ENCODE results near the gene CCDC97.

The CCDC97 gene

DNA sequence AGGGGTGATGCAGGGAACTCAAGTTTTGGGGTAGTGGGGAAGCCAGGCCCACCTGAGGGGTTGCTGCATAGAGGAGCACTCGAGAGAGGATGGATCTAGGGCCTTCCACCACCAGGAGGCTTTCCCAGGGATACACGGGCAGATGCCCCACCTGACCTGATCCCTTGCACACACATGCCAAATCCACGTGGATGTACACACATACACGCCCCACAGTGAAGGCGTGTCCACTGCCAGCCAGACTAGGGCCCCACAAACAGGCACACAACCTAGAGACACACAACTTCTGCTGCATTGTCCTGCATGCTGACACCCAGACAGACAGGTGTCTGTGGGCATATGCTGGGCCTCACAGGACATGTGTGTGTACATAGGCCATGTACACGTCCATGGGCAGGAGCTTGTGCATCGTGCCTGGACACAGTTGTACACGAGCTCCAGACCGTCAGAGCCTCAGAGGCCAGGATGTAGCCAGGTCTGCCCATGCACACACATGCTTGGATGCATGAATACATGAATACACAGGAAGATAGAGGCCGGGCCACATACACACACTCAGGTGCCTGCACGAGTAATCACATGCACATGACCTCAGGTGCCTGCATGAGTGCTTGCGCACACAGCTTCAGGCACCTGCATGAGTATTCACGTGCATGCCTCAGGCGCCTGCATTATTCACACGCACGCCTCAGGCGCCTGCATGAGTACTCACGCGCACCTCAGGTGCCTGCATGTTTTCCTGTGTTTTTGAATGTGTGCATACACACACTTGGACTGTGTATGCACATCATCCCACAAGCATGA is 8.9 kb downstream of the CCDC97 start:
- DNase-seq: no peak

DNA sequence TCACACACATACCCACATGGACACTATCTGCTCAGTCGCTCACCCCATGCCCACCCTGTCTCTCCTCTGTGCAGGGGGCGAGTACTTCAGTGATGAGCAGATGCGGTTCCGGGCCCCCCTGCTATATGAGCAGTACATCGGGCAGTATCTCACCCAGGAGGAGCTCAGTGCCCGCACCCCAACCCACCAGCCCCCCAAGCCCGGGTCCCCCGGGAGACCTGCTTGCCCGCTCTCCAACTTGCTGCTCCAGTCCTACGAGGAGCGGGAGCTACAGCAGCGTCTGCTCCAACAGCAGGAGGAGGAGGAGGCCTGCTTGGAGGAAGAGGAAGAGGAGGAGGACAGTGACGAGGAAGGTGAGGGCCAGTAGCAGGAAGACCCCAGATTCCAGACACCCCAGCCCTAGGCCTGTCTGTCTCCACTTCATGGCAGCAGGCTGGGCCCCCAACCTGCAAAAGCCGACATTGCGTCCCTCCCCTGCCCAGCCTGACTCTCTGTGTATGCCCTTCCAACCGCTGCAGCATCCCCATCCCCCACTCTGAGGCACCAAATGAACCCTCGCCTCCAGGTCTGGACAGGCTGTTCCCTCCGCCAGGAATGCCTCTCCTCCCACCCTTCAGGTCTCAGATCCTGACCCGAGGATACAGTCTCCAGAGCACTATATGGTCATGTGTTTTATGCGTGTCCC is 9.7 kb downstream of the CCDC97 start:
- no peak for DNase-seq

DNA sequence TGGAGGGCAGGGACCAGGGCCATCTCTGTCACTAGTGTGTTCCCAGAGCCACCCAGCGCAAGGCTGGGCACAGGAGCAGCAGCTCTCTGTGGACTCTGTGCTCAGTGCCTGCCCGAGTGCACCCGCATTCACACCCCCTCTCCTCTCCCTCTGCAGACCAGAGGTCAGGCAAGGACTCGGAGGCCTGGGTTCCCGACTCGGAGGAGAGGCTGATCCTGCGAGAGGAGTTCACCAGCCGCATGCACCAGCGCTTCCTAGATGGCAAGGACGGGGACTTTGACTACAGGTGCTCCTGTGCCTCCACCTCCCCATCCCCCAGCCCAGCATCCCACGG is 10.2 kb downstream of the CCDC97 start:
- no peak for DNase-seq

DNA sequence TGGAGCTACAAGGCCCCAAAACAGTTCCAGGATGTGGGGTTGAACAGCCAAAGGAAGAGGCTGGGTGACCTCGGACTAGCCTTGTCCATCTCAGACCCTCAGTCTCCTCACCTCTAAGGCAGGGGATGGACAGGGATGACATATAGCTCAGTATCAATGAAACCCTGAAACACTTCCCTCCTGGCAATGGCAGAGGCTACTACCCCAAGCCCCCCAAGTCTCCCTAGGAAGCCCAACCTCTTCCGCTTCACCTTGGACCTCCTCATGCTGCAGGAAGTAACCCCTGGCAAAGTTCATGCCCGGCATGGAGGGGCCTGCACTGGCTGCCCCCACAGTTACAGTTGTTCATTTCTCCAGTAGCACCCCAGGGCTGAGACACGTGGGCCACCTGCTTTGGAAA is 10.6 kb downstream of the CCDC97 start:
- no peak for DNase-seq

DNA sequence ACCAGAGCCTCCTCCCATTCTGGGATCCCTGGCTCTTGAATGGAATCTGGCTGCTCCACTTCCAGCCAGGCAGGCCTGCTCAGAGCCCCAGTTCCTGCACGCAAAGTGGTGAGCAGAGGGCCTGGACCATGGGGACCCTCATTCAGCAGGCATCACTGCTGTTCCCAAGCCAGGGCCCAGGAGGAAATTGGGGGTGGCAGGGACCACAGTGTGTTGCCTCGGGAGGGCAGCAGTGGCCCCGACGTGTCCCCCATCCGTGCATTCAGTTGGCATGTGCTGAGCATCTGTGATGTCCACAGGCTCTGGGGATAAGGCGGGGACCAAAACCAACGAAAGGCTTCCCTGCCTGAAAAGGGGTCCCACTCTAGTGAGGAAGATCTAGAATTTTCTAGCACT is 11.2 kb downstream of the CCDC97 start:
- no peak for DNase-seq

DNA sequence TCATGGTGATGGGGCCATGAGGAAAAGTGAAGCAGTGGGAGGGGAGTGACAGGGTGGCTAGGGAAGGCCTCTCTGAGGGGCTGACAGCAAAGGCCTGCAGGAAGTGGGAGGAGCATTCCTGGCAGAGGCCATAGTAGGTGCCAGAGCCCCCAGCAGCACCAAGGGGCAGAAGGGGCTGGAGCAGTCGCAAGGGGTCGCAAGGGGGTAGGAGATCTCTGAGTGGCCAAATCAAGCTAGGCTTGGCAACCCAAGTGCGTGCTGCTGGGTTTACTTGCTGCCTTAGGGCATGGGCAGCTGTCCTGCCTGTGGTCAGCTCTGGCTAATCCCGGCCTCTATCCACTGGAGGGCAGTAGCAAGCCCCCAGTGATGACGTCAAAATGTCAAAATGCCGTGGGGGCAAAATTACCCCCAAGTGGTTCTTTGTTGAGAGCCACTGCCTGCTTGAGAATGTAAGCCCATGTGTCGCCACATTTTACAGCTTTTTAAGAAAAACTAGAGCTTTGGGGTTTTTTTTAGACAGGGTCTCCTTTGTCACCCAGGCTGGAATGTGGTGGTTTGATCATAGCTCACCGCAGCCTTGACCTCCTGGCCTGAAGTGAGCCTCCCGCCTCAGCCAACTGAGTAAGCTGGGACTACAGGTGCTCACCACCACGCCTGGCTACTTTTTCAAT is 11.8 kb downstream of the CCDC97 start:
- peak in 8 of 51 donors; percentile 8 to 18 (median 16) for DNase-seq

DNA sequence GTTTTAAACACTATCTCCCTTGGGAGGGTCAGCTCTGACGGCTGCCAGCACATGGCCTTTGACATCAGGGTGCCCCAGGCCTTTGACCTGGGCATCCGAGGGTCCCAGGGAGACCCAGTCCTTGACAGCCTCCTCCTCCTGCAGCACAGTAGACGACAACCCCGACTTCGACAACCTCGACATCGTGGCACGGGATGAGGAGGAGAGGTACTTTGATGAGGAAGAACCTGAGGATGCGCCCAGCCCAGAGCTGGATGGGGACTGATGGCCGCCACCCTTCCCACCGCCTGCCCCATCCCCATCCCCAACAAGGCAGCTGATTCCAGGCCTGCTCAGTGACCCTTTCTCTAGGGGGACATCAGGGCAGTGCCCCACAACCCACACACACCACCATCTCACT is 12.5 kb downstream of the CCDC97 start:
- no peak for DNase-seq

DNA sequence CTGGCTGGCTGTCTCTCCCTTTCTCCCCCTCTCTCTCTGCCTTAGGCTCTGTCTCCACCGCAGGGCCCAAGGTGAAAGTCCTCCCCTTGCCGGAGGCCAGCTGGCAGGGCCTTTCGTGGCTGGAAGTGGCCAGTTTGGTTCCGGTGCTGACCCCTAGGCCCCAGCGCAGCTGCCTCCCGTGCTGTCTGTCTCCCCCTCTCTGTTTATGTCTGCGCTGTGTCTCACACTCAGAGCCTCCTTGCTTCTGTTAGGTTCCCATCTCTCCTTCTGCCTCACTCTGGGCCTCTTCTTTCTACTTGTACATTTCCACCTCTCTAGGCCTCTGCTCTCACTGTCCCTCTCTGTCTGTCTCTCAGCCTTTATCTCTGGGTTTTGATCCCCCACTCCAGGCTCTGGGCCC is 13.1 kb downstream of the CCDC97 start:
- no peak for DNase-seq

DNA sequence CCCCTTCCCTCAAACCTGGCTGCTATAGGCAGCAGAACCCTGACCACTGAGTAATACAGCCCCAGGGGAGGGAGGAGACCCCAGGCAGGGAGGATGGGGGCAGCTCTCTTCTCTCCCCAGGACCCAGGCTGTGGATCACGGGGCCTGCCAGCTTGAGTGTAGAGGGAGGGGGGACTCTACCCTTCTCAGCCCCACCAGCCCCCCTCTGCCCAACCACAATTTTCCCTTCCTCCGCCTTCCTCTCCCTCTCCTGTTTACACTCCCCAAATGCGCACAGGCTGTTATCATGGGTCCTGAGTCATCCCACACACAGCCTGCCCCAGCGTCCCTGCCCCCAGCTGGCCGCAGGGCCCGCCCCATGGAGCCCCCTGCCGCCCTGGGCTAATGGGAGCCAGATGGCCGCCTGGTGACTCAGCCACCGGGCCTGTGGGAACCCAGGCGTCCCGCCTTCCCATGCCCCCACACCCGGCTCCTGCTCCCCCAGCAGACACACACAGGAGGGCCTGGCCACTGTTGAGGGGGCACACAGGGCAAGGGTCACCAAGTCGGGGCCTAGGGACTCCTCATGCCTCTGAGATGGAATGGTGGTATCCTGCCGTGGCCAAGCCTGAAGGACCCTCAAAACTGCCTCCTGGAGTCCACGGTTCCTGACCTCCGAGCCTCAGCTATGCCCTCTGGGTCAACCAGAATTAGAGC is 13.6 kb downstream of the CCDC97 start:
- peak in 2 of 51 donors; percentile 11 to 18 for DNase-seq

DNA sequence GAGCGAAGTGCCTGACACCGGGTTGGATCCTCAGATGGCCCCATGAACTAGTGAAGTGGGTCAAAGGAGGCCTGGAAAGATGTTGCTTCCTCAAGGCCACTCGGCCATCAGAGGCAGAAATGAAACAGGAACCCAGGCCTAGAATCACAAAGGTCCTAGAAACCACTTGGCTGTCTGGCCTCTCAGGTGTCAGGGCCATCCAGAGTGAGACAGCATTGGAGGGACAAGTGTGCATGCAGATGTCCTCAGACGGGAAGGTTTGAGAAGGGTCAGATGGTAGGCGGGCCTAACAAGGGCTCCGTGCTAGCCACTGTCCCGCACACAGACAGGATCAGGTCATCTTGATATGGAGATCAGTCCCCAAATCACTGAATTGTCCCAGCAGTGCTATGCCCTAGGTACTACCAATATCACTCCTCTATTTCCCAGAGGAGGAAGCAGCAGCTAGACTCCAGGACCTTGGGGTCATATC is 14.3 kb downstream of the CCDC97 start:
- peak in 2 of 51 donors; percentile 10 to 15 for DNase-seq

DNA sequence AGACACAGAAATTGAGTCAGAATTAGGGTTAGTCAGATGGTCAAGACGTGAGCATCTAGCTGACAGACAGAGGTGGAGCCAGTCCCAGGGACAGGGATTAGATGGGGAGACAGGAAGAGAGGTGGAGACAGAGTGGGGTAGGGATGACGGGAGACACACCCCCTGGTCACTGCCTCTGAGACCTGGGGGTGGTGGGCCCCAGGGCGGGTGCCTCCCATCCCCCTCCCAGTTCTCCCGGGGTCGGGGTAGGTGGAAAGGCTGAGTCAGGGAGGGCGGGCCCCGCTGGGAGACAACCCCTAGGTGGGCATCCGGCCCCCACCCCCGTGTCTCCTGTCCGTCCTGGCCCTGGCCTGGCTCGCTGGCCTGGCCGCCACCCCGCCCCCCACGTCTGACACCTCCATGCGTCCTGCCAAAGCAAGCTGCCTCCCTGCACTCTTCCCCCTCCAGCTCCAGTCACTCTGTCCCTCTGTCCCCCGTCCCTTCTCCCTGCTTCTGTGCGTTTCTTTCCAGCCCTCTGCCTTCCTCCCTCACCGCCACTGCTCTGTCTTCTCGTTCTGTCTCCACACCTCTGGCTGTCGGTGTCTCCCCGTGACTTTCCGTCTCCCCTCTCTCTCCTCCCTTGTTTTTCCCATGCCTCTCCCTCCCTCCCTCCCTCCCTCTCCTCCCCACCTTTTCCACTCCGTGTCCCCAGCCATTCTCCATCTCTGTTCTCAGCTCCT is 15.1 kb downstream of the CCDC97 start:
- DNase-seq: peak in 22 of 51 donors; percentile 7 to 82 (median 28)

DNA sequence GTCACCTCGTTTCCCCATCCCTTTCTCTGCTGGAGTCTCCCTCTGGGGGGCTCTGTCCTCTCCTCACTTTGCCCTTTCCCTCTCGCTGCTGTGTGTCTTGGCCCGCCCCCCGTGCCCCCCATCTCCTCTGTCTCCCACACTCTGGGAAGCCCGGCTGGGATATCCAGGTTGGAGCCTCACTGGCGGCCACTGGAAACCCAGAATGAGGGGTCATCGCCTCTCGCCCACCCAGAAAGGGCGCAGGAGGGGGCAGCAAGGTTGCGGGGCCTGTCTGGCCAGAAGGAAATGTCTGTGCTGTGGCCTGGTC is 15.6 kb downstream of the CCDC97 start:
- peak in 3 of 51 donors; percentile 17 to 36 (median 32) for DNase-seq

DNA sequence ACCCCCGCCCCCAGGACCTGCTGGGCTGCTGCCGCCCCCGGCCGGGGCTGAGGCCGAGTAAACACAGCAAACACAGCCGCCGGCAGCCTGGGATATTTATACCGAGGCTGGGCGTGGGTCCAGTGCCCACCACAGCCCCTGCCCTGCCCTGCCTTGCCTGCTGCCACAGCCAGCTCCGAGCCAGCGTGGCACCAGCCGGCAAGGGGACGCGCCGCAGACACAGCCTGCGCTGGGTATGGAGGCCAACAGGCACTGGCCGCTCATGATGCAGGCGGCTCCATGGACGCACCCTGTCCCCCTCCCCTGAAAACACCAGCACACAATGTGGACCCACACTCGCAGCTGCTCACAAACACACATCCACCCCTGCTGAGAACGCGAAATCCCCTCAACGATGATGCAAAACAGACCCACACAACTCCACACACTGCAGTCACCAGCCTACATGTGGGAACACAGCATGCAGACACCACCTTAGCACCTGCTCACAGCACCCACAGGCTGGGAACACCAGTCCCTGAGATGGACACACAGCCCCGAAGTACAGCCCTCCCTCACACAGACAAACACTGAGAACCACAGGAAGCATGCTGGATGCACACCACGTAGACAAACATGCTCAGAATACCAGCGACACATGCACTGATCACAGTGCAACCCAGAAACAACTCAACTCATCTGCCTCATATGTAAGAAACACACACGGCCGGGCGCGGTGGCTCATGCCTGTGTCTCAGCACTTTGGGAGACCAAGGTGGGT is 16.2 kb downstream of the CCDC97 start:
- peak in 13 of 51 donors; percentile 12 to 68 (median 37) for DNase-seq

DNA sequence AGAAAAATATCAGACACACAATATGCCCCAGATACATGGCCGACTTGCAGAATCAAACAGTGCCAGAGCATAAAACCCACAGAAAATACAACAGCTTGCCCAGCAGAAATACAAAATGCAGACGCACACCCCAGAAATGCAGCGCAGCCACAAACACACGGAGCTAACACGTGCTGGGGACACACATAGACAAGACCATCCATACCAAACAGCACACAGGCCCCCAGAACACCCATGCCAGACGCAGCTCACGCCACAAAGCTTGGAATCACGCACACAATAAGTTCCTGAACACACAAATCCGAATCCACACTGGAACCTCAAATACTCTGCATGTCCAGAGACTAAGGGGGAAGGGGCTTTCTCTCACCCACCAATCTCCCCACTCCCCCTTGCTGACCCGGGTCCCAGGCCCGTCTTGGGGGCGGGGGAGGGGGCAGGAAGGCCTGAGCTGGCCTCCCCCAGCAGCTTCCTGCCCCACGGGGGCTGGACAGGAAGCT is 17.2 kb downstream of the CCDC97 start:
- peak in 1 of 51 donors; percentile 22 for DNase-seq

DNA sequence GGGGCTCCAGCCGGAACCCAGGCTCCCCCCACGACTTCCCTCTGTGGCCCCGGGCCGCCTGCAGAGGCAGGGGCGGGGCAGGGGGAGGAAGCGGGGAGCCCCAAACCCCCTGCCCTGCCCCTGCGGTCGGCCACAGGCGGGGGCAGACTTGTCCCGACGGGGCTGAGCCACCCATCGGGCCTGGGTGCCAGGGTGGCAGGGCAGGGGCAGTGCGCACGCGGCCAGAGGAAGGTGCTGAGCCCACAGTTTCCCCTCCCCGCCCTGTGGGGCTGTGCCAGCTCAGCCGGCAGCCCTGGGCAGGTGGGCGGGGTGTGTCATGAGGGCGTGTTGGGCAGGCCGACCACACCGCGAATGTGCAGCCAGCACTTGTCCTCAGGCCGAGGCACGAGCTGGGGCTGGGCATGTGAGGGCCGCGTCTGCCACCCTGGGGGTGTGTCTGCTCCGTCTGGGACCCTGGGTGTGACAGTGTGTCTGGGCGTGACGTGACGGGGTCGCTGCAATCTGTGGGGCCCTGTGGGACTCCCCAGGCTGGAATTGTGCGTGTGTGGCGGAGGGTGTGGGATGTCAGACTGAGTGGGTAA is 17.7 kb downstream of the CCDC97 start:
- DNase-seq: peak in 21 of 51 donors; percentile 7 to 100 (median 29)

DNA sequence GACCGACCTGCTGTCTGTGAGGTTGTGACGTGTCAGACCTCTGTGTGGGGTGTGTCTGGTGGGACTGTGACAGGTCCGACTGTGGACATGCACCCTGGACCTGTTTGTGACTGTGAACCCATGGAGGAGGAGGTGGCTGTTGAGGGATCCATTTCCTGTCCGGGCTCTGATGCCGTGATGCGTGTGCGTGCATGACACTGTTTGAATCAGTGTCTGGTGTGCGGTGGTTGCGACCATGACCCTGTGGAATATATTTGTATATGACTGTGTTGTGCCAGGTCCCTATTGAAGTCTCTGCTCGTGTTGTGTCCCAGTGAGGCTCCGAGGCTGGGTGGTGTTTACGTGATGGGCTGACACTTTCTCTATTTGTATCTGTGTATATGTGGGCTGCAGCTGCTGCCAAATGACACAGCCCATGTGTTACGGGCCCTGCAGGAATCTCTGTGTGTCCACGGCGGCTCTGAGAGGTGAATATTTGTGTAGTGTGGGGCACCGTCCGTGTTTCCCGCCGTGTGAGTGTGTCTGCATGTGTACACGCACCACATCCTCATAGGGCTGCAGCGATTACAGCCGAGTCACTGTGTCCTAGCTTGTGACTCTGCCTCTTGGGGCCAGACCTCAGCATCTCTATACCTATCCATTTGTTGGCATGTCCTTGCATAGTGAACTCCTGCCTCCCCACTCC is 18.3 kb downstream of the CCDC97 start:
- DNase-seq: peak in 2 of 51 donors; percentile 35 to 100

DNA sequence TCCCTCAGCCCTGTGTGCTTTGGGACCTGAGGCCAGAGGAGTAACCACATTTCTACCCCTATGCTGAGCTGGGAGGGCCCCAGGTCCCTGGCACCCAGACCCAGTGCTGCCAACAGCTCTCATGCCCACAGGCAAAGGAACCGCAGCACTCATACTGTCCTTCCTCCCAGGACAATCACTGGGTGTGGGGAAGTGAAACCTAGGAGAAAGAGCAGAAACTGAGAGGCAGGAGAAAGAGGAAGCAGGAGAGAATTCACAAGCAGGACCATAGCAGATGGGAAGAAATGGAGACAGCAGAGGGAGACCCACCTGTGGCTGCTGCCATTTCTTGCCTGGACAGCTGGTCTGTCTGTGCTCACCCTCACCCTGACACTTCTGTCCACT is 18.9 kb downstream of the CCDC97 start:
- DNase-seq: peak in 8 of 51 donors; percentile 12 to 36 (median 22)

DNA sequence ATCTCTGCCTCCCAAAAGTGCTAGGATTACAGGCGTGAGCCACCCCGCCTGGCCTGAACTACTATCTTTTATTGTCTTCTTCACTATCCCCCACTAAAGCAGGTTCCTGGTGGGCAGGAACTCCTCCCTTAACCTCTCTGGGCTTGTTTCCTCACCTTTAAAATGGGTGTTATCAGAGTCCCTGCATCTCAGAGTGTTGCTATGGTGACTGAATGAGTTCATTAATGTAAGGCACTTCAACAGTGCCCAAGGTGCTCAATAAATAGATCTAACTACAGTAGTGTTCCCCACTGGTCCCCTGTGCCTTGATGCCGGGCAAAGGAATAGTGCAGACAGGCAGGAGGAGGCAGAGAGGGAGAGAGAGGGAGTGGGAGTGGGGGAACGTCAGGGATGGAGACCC is 20.5 kb downstream of the CCDC97 start:
- DNase-seq: no peak
